HepG2 (cell line): ENCODE data around the gene GAREM2. TPM values are rescaled to one million over a fixed set of nuclear protein-coding genes. Genes with fewer than 3 reads are reported as not detected.

Experiments used
- ATAC-seq: fragments of 200-7000 bp; cut with Tn5 transposase; 3 replicates; pipeline ENCODE4 v1.9.1; 2020; ENCODE audit warnings: mild to moderate bottlenecking, moderate library complexity
- BruUV-seq: library from RNA; stranded (reverse); fragments of 400-500 nt; replicated peaks from 2 replicates; lab custom pipeline; 2021; lab: Mats Ljungman, UMichigan
- CTCF ChIA-PET: fragments of 300-600 bp; formaldehyde crosslinking; extraction: SDS; loops from one replicate; lab custom pipeline; 2021; ENCODE audit warnings: low total read pairs, inconsistent platforms, low intra/inter-chr PET ratio; lab: Yijun Ruan, JAX
- POLR2A ChIA-PET: fragments of 350-600 bp; sonication (Branson Sonifier 250); formaldehyde crosslinking; loops from one replicate; lab custom pipeline; 2020; ENCODE audit warnings: antibody characterized with exemption, inconsistent platforms; lab: Yijun Ruan, JAX
- DNase-seq: peaks from one replicate; pipeline ENCODE4 v3.0.0-alpha.2; 2015; ENCODE audit warnings: low spot score
- FAIRE-seq: peaks from 3 replicates; lab custom pipeline; 2011; peaks lifted over from hg19 to GRCh38; lab: Jason Lieb, UNC
- H2AFZ ChIP-seq: one replicate; pipeline ENCODE4 v1.6.1; 2011; ENCODE audit warnings: low read length, inconsistent platforms
- H3K27ac ChIP-seq: fragments of 300-600 bp; 3 replicates; pipeline ENCODE4 v1.8.0; 2011; ENCODE audit warnings: mixed run types, mild to moderate bottlenecking, mixed read lengths, low read length, inconsistent platforms; ENCODE audit not compliant: insufficient read depth; ENCODE audit errors: extremely low read length
- H3K27me3 ChIP-seq, 2 experiments: fragments of 200-600 bp in 1 of 2; 2 replicates in 1 of 2; 3 replicates in 1 of 2; pipeline versions ENCODE4 v1.6.0 to v1.8.0; 2011; ENCODE audit warnings: low read length in 2 of 2, mild to moderate bottlenecking in 2 of 2, moderate library complexity in 2 of 2, inconsistent platforms in 1 of 2; ENCODE audit not compliant: insufficient read depth in 2 of 2, control insufficient read depth in 1 of 2
- H3K36me3 ChIP-seq, 2 experiments: fragments of 200-600 bp in 1 of 2; replicated peaks in 1 of 2; 2 replicates in 1 of 2; 3 replicates in 1 of 2; pipeline versions ENCODE4 v1.5.1 to v1.8.0; 2011; ENCODE audit warnings: low read length in 2 of 2, inconsistent platforms in 1 of 2; ENCODE audit not compliant: insufficient read depth in 2 of 2, control insufficient read depth in 1 of 2
- H3K4me1 ChIP-seq: 2 replicates; pipeline ENCODE4 v1.5.1; 2012; ENCODE audit warnings: low read length, inconsistent platforms; ENCODE audit not compliant: insufficient read depth
- H3K4me2 ChIP-seq: 2 replicates; pipeline ENCODE4 v1.6.0; 2011; ENCODE audit warnings: low read depth, low read length, inconsistent platforms
- H3K4me3 ChIP-seq, 3 experiments: fragments of 200-600 bp in 1 of 3; sonication (generic), shearing (Covaris generic) in 1 of 3; replicated peaks in 1 of 3; 2 replicates each; pipeline ENCODE4 v1.5.1; 2011 to 2016; ENCODE audit warnings: low read length in 3 of 3, inconsistent platforms in 2 of 3, low read depth in 2 of 3, mild to moderate bottlenecking in 2 of 3, control low read depth in 1 of 3, mixed read lengths in 1 of 3; ENCODE audit not compliant: insufficient read depth in 1 of 3
- H3K79me2 ChIP-seq: one replicate; pipeline ENCODE4 v1.6.1; 2011; ENCODE audit warnings: low read length, inconsistent platforms; ENCODE audit not compliant: insufficient read depth
- H3K9ac ChIP-seq: 2 replicates; pipeline ENCODE4 v1.6.0; 2011; ENCODE audit warnings: mild to moderate bottlenecking, low read depth, low read length, inconsistent platforms; ENCODE audit not compliant: insufficient read depth
- H3K9me3 ChIP-seq: 2 replicates; pipeline ENCODE4 v1.5.1; 2012; ENCODE audit warnings: mild to moderate bottlenecking, low read length
- H4K20me1 ChIP-seq: 2 replicates; pipeline ENCODE4 v1.6.0; 2011; ENCODE audit warnings: inconsistent platforms, mild to moderate bottlenecking, low read length, moderate library complexity; ENCODE audit not compliant: insufficient read depth
- ATF4 ChIP-seq, 2 experiments: fragments of 450-650 bp in 1 of 2; sonication (generic) in 1 of 2; formaldehyde crosslinking; IDR thresholded peaks; 2 replicates each; pipeline versions ENCODE4 v1.5.0 to v1.8.0; 2020 to 2022; ENCODE audit warnings: mild to moderate bottlenecking in 1 of 2, missing genetic modification reagents in 1 of 2
- HMG20A ChIP-seq: IDR thresholded peaks from 2 replicates; pipeline ENCODE4 v1.6.1; 2016; ENCODE audit warnings: borderline replicate concordance
- NFAT5 ChIP-seq: sonication (generic); formaldehyde crosslinking; IDR thresholded peaks from 2 replicates; pipeline ENCODE4 v1.4.0; 2020; ENCODE audit warnings: missing genetic modification reagents
- RARA ChIP-seq: IDR thresholded peaks from 2 replicates; pipeline ENCODE4 v1.6.1; 2016; ENCODE audit warnings: missing genetic modification reagents, missing compliant biosample characterization
- RBM22 ChIP-seq: fragments of 200-400 bp; formaldehyde crosslinking; optimal IDR thresholded peaks from 2 replicates; pipeline ENCODE3; 2017; ENCODE audit warnings: mild to moderate bottlenecking, low read length, moderate library complexity
- SAP130 ChIP-seq: IDR thresholded peaks from 2 replicates; pipeline ENCODE4 v1.6.1; 2016; ENCODE audit warnings: low read depth
- SRF ChIP-seq: IDR thresholded peaks from 2 replicates; pipeline ENCODE4 v1.6.1; 2011; ENCODE audit warnings: mild to moderate bottlenecking, low read depth, low read length, moderate library complexity
- TFAP4 ChIP-seq: sonication (generic); IDR thresholded peaks from 2 replicates; pipeline ENCODE4 v1.6.1; 2016; ENCODE audit warnings: low read depth, borderline replicate concordance
- THAP11 ChIP-seq: IDR thresholded peaks from 2 replicates; pipeline ENCODE4 v1.6.1; 2016; ENCODE audit warnings: missing biosample characterization, missing genetic modification reagents
- YY1 ChIP-seq: IDR thresholded peaks from 2 replicates; pipeline ENCODE4 v1.6.1; 2011; ENCODE audit warnings: low read length, low read depth, moderate library complexity, mild to moderate bottlenecking; ENCODE audit not compliant: insufficient read depth, insufficient replicate concordance
- ZNF24 ChIP-seq: fragments of 450-650 bp; IDR thresholded peaks from 2 replicates; pipeline ENCODE4 v1.6.1; 2017; ENCODE audit warnings: antibody characterized with exemption, mild to moderate bottlenecking
- ZNF558 ChIP-seq: sonication (generic); formaldehyde crosslinking; IDR thresholded peaks from 2 replicates; pipeline ENCODE4 v1.9.0; 2022; ENCODE audit warnings: mild to moderate bottlenecking, missing genetic modification reagents, borderline replicate concordance
- WGBS: methylation state at CpG from one replicate; pipeline ENCODE4 v1.1.6; 2017; ENCODE audit warnings: low lambda C conversion rate; 5-methylcytosine and 5-hydroxymethylcytosine counted together
- in situ Hi-C: cut with HindIII; loops from 2 replicates; pipeline ENCODE4 v1.10.0; 2017; ENCODE audit warnings: low pct_unique_long_range_greater_than_20kb; ENCODE audit not compliant: extremely low pct_ligation_motif_present
- intact Hi-C: fragments of 100-400 bp; cut with micrococcal nuclease; formaldehyde crosslinking; loops from one replicate; pipeline ENCODE4 v1.10.0; 2022; ENCODE audit not compliant: unreplicated experiment
- polyA plus RNA-seq, 8 experiments: library from polyadenylated mRNA; depleted of rRNA in 3 of 8; stranded (reverse) in 7 of 8; unstranded in 1 of 8; fragments of >200 nt; fragmentation: Illumina TruSeq in 4 of 8; extraction: Trizol in 4 of 8; gene quantifications; 2 replicates each; pipeline versions ENCODE4 v1.2.1 to v1.2.3, GENCODE V29; 2011 to 2016; ENCODE audit warnings: low read depth in 4 of 8, missing spikeins in 1 of 8, mixed read lengths in 1 of 8; ENCODE audit not compliant: insufficient read depth in 1 of 8
- total RNA-seq, 5 experiments: library from RNA; depleted of rRNA; stranded (reverse); fragments of >200 nt; fragmentation: Illumina TruSeq; extraction: Trizol; gene quantifications; 2 replicates each; pipeline ENCODE4 v1.2.3, GENCODE V29; 2016; ENCODE audit warnings: low read depth in 1 of 5

The GAREM2 gene
- total and polyA plus RNA-seq, 2 of the 13 experiments (the other 11 are each of a cell fraction or from before 2014, with no cell fraction given): 0.29 to 0.38 TPM

- no peaks in the 10 kb centered on the region for H3K9me3 ChIP-seq
- POLR2A ChIA-PET: no interaction called here
- no peak overlapping the region for H3K4me3 ChIP-seq
- no peaks in the 10 kb centered on the region for H3K27me3 ChIP-seq
- ATAC-seq (no peak), DNase-seq (no peak), FAIRE-seq (no peak)
- no peaks in the 10 kb centered on the region for H3K79me2 ChIP-seq
- H3K4me2 ChIP-seq: no peak overlapping the region
- H3K27ac ChIP-seq: no peak overlapping the region
- intact Hi-C loops: no loop called here
- CTCF ChIA-PET: no interaction called here
- in situ Hi-C loops: no loop called here
- BruUV-seq: no TSS peak
- no peak overlapping the region for H2AFZ ChIP-seq
- 96% methylated on average over 7 of the region's 7 CpGs for WGBS
- no peak overlapping the region for H3K9ac ChIP-seq
- TF ChIP-seq RARA (CRISPR knock-in tag): no peak
- TF ChIP-seq NFAT5 (CRISPR knock-in tag): no peak
- no peak for TF ChIP-seq RBM22
- TF ChIP-seq ATF4 (CRISPR knock-in tag; IDR thresholded peaks at IDR 0.05): no peak
- no peak for TF ChIP-seq ZNF24
- TF ChIP-seq THAP11 (CRISPR knock-in tag): no peak
- no peak for TF ChIP-seq YY1
- no peak for TF ChIP-seq ZNF558
- no peak for TF ChIP-seq SAP130
- TF ChIP-seq TFAP4: no peak
- no peak for TF ChIP-seq SRF
- TF ChIP-seq HMG20A: no peak
- H3K36me3 ChIP-seq: peaks cover 31 to 79% of the 10 kb centered on the region in 2 experiments
- no peaks in the 10 kb centered on the region for H3K4me1 ChIP-seq
- H4K20me1 ChIP-seq: no peaks in the 10 kb centered on the region
Measured at GRCh38 chr2:26203906-26204305, 31.0 kb downstream of the GAREM2 start.
